NCI-H345 treated with DMSO at 0.1 percent for 48 hours (cell line): ENCODE results near the gene SRPRB.
"Not testable (repeated sequence)": the region's sequence is repeated elsewhere in the genome, so short reads cannot be mapped to it uniquely, and the experiment has no call there.

ENCODE experiments used
- DNase-seq: peaks from one replicate; lab custom pipeline; 2025; ENCODE audit not compliant: unreplicated experiment; lab: John Stamatoyannopoulos, UW

The SRPRB gene

GRCh38 chr3:133777807-133778568, 27.6 kb upstream of the SRPRB start:
- DNase-seq, result no peak

- no peak for DNase-seq
Observed at GRCh38 chr3:133779626-133780203, 25.9 kb upstream of the SRPRB start.

GRCh38 chr3:133780756-133781155, 24.9 kb upstream of the SRPRB start:
- not testable (repeated sequence) for DNase-seq

- DNase-seq, result no peak
Observed at GRCh38 chr3:133781570-133781969, 24.0 kb upstream of the SRPRB start.

- DNase-seq, result no peak
Observed at GRCh38 chr3:133782454-133782853, 23.2 kb upstream of the SRPRB start.

GRCh38 chr3:133783762-133784161, 21.9 kb upstream of the SRPRB start:
- DNase-seq, result no peak

GRCh38 chr3:133788024-133788423, 17.6 kb upstream of the SRPRB start:
- DNase-seq, result no peak

GRCh38 chr3:133792171-133792763, 13.3 kb upstream of the SRPRB start:
- no peak for DNase-seq

- no peak for DNase-seq
Observed at GRCh38 chr3:133797396-133798105, 8.1 kb upstream of the SRPRB start.

GRCh38 chr3:133799794-133800585, 5.6 kb upstream of the SRPRB start:
- DNase-seq, result no peak

- DNase-seq, result no peak
Observed at GRCh38 chr3:133803469-133803868, 2.1 kb upstream of the SRPRB start.

GRCh38 chr3:133804896-133805295, 719 bp upstream of the SRPRB start:
- no peak for DNase-seq

- no peak for DNase-seq
Observed at GRCh38 chr3:133805384-133805701, 272 bp upstream of the SRPRB start.

GRCh38 chr3:133812872-133813271, 7.3 kb downstream of the SRPRB start:
- no peak for DNase-seq

- DNase-seq, result no peak
Observed at GRCh38 chr3:133815386-133815785, 9.8 kb downstream of the SRPRB start.

GRCh38 chr3:133820129-133820528, 14.5 kb downstream of the SRPRB start:
- no peak for DNase-seq

- no peak for DNase-seq
Observed at GRCh38 chr3:133820889-133821675, 15.5 kb downstream of the SRPRB start.

- no peak for DNase-seq
Observed at GRCh38 chr3:133821767-133822638, 16.4 kb downstream of the SRPRB start.

- DNase-seq, result no peak
Observed at GRCh38 chr3:133824961-133825485, 19.4 kb downstream of the SRPRB start.
